ENCODE results near the gene ZFYVE16. TPM values are rescaled to one million over a fixed set of nuclear protein-coding genes. Genes with fewer than 3 reads are reported as not detected.
"Not testable (repeated sequence)": the region's sequence is repeated elsewhere in the genome, so short reads cannot be mapped to it uniquely, and the experiment has no call there.

Gene ZFYVE16
- total RNA-seq, 1 donor from 2014 or later: 56.3 TPM

- no peak overlapping the region for H3K27ac Mint-ChIP-seq (ENCODE audit: unreplicated experiment)
- H3K36me3 Mint-ChIP-seq (ENCODE audit: low read depth): peaks cover 2% of the 10 kb centered on the region
- H3K27me3 Mint-ChIP-seq (ENCODE audit: low read depth): no peaks in the 10 kb centered on the region
- TF ChIP-seq, protein P1, sequence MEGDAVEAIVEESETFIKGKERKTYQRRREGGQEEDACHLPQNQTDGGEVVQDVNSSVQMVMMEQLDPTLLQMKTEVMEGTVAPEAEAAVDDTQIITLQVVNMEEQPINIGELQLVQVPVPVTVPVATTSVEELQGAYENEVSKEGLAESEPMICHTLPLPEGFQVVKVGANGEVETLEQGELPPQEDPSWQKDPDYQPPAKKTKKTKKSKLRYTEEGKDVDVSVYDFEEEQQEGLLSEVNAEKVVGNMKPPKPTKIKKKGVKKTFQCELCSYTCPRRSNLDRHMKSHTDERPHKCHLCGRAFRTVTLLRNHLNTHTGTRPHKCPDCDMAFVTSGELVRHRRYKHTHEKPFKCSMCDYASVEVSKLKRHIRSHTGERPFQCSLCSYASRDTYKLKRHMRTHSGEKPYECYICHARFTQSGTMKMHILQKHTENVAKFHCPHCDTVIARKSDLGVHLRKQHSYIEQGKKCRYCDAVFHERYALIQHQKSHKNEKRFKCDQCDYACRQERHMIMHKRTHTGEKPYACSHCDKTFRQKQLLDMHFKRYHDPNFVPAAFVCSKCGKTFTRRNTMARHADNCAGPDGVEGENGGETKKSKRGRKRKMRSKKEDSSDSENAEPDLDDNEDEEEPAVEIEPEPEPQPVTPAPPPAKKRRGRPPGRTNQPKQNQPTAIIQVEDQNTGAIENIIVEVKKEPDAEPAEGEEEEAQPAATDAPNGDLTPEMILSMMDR (IDR thresholded peaks at IDR 0.05): no peak
- H3K4me3 Mint-ChIP-seq (ENCODE audit: unreplicated experiment): no peak overlapping the region
- H3K9me3 Mint-ChIP-seq (ENCODE audit: low read depth): peaks cover 9% of the 10 kb centered on the region
- no peak for DNase-seq (ENCODE audit: low spot score)
- peaks cover 35% of the 10 kb centered on the region for H3K4me1 Mint-ChIP-seq (ENCODE audit: low read depth)
Measured at GRCh38 chr5:80491296-80491695, 83.4 kb downstream of the ZFYVE16 start.

- Mint-ChIP-seq H3K9me3 (ENCODE audit: low read depth) (peaks cover 9% of the 10 kb centered on the region), H3K36me3 (ENCODE audit: low read depth) (peaks cover 2% of the 10 kb centered on the region), H3K27ac (ENCODE audit: unreplicated experiment) (no peak overlapping the region), H3K4me3 (ENCODE audit: unreplicated experiment) (no peak overlapping the region), H3K4me1 (ENCODE audit: low read depth) (peaks cover 21% of the 10 kb centered on the region), H3K27me3 (ENCODE audit: low read depth) (no peaks in the 10 kb centered on the region)
- TF ChIP-seq, protein P1 (IDR thresholded peaks at IDR 0.05): no peak
- DNase-seq (ENCODE audit: low spot score): no peak
Measured at GRCh38 chr5:80492741-80493140, 84.9 kb downstream of the ZFYVE16 start.

- peaks cover 18% of the 10 kb centered on the region for H3K4me1 Mint-ChIP-seq (ENCODE audit: low read depth)
- H3K9me3 Mint-ChIP-seq (ENCODE audit: low read depth); H3K27me3 Mint-ChIP-seq (ENCODE audit: low read depth); H3K27ac Mint-ChIP-seq (ENCODE audit: unreplicated experiment); H3K4me3 Mint-ChIP-seq (ENCODE audit: unreplicated experiment); H3K36me3 Mint-ChIP-seq (ENCODE audit: low read depth); DNase-seq (ENCODE audit: low spot score): not testable (repeated sequence)
Measured at GRCh38 chr5:80493443-80493842, 85.6 kb downstream of the ZFYVE16 start.

DNA sequence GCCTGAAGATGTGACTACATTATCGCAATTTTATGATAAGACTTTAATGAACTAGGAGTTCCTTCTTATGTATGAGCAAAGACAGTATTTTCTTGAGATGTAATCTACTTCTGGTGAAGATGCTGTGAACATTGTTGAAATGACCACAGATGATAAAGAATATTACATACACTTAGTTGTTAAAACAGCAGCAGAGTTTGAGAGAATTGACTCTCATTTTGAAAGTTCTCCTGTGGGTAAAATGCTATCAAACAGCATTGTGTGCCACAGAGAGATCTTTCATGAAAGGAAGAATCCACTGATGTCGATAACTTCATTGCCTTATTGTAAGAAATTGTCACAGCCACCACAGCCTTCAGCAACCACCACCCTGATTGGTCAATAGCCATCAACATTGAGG lies 88.0 kb downstream of the ZFYVE16 start:
- H3K9me3 Mint-ChIP-seq (ENCODE audit: low read depth): peaks cover 13% of the 10 kb centered on the region
- H3K27ac Mint-ChIP-seq (ENCODE audit: unreplicated experiment): no peak overlapping the region
- H3K4me3 Mint-ChIP-seq (ENCODE audit: unreplicated experiment): no peak overlapping the region
- DNase-seq (ENCODE audit: low spot score): no peak
- peaks cover 10% of the 10 kb centered on the region for H3K4me1 Mint-ChIP-seq (ENCODE audit: low read depth)
- TF ChIP-seq, protein P1 (IDR thresholded peaks at IDR 0.05): no peak
- peaks cover 2% of the 10 kb centered on the region for H3K36me3 Mint-ChIP-seq (ENCODE audit: low read depth)
- no peaks in the 10 kb centered on the region for H3K27me3 Mint-ChIP-seq (ENCODE audit: low read depth)

- no peaks in the 10 kb centered on the region for H3K4me1 Mint-ChIP-seq (ENCODE audit: low read depth)
- H3K4me3 Mint-ChIP-seq (ENCODE audit: unreplicated experiment): no peak overlapping the region
- H3K36me3 Mint-ChIP-seq (ENCODE audit: low read depth): peaks cover 2% of the 10 kb centered on the region
- peaks cover 4% of the 10 kb centered on the region for H3K9me3 Mint-ChIP-seq (ENCODE audit: low read depth)
- H3K27me3 Mint-ChIP-seq (ENCODE audit: low read depth): no peaks in the 10 kb centered on the region
- DNase-seq (ENCODE audit: low spot score): no peak
- TF ChIP-seq, protein P1 (IDR thresholded peaks at IDR 0.05): no peak
- H3K27ac Mint-ChIP-seq (ENCODE audit: unreplicated experiment): no peak overlapping the region
Measured at GRCh38 chr5:80502800-80503199, 94.9 kb downstream of the ZFYVE16 start.

- peaks cover 4% of the 10 kb centered on the region for H3K9me3 Mint-ChIP-seq (ENCODE audit: low read depth)
- no peak for DNase-seq (ENCODE audit: low spot score)
- no peak overlapping the region for H3K27ac Mint-ChIP-seq (ENCODE audit: unreplicated experiment)
- H3K4me1 Mint-ChIP-seq (ENCODE audit: low read depth): no peaks in the 10 kb centered on the region
- TF ChIP-seq, protein P1 (IDR thresholded peaks at IDR 0.05): no peak
- H3K36me3 Mint-ChIP-seq (ENCODE audit: low read depth): peaks cover 4% of the 10 kb centered on the region
- no peak overlapping the region for H3K4me3 Mint-ChIP-seq (ENCODE audit: unreplicated experiment)
- no peaks in the 10 kb centered on the region for H3K27me3 Mint-ChIP-seq (ENCODE audit: low read depth)
Measured at GRCh38 chr5:80503641-80504040, 95.8 kb downstream of the ZFYVE16 start.

All from chondrocyte (in vitro differentiated cells).